Measurements from ENCODE around the gene MPZL1. TPM values are rescaled to one million over a fixed set of nuclear protein-coding genes. Genes with fewer than 3 reads are reported as not detected.

The MPZL1 gene
- total and polyA plus RNA-seq, 2 of the 8 experiments (the other 6 are each of a cell fraction or from before 2014, with no cell fraction given): 37.8 to 120 TPM

- TF ChIP-seq PHF8 (conservative IDR thresholded peaks at IDR 0.05; ENCODE audit: low read depth, low read length): peak; percentile 19
- TF ChIP-seq EGR1 (IDR thresholded peaks at IDR 0.05; ENCODE audit: borderline replicate concordance, low read depth, low read length): no peak
- TF ChIP-seq SRF (IDR thresholded peaks at IDR 0.05; ENCODE audit: low read depth, low read length): no peak
These were observed 529 bp downstream of the MPZL1 start (continued) for GRCh38 chr1:167722152-167722869.
